ENCODE data around the gene LILRB3. TPM values are rescaled to one million over a fixed set of nuclear protein-coding genes. Genes with fewer than 3 reads are reported as not detected.
A peak's percentile ranks its signal among the peaks of the same experiment; 100 is the strongest.

Gene LILRB3
- total and polyA plus RNA-seq, 2 of the 4 experiments (the other 2 are of a cell fraction) = not detected

- H4K8ac ChIP-seq (ENCODE audit: low read depth in 2 of 2, low read length in 2 of 2) = peak overlapping the region in 1 of 2 experiments; percentile 50; a peak in 1 of 4 replicates
- BruUV-seq (replicated peaks) = no TSS peak
- H2AK5ac ChIP-seq (ENCODE audit: low read depth, low read length) = 0 out of 2 replicates have a peak overlapping the region, but pooled peaks have one; percentile 43
- H3K14ac ChIP-seq (replicated peaks; ENCODE audit: low read depth, low read length) = peak overlapping the region; percentile 50
- dilution Hi-C loops (cut with HindIII; ENCODE audit: low sequenced_read_pairs, unreplicated experiment) (no loop called here), intact Hi-C loops (cut with micrococcal nuclease) (loop anchor here (2.0 kb wide), 1 partner anchor 19 kb away; no protein-coding TSS in a partner anchor), in situ Hi-C loops (cut with MboI; ENCODE audit: low sequenced_read_pairs) (no loop called here)
- H3K9me1 ChIP-seq (ENCODE audit: insufficient read depth, low read length) = no peaks in the 10 kb centered on the region
- H3K4me3 ChIP-seq (ENCODE audit: insufficient read depth, low read depth, low read length) = peak overlapping the region; percentile 68
- DNase-seq (no peak), ATAC-seq (ENCODE audit: low read depth) (no peak)
- no peak overlapping the region for H2BK120ac ChIP-seq (ENCODE audit: low read depth, low read length)
- H4K20me1 ChIP-seq (ENCODE audit: insufficient read depth, low read length) = peaks cover 16% of the 10 kb centered on the region
- no peak overlapping the region; the same call in 1 of the 2 replicates for H4K91ac ChIP-seq (ENCODE audit: insufficient read depth, low read depth, low read length)
- no peak overlapping the region for H4K5ac ChIP-seq (ENCODE audit: low read depth, low read length)
- H3K4me2 ChIP-seq (ENCODE audit: low read depth, low read length) = peak overlapping the region; percentile 86
- H3K18ac ChIP-seq (ENCODE audit: low read depth, low read length) = no peak overlapping the region
- no peaks in the 10 kb centered on the region for H3K27me3 ChIP-seq (ENCODE audit: control insufficient read depth, insufficient read depth, low read length)
- ChIA-PET CTCF (no interaction called here), POLR2A (ENCODE audit: unreplicated experiment) (interaction anchor here (2.3 kb wide), 1 partner anchor 9 kb away, joined by 10 read pairs; the partner anchor contains the start of gene RPS9)
- no peak overlapping the region for H2BK20ac ChIP-seq (ENCODE audit: low read depth, low read length)
- peaks cover 7% of the 10 kb centered on the region for H3K36me3 ChIP-seq (ENCODE audit: control insufficient read depth, insufficient read depth, low read length)
- no peaks in the 10 kb centered on the region for H3K9me3 ChIP-seq (ENCODE audit: control insufficient read depth, insufficient read depth, low read length)
- H3K79me1 ChIP-seq (ENCODE audit: low read depth in 1 of 2, low read length in 2 of 2) = peaks cover 21 to 36% of the 10 kb centered on the region in 2 experiments; a peak in 3 of 4 replicates
- no peak for TF ChIP-seq BHLHE40 (IDR thresholded peaks at IDR 0.05; ENCODE audit: low read depth, low read length)
- TF ChIP-seq SMC3 (IDR thresholded peaks at IDR 0.05; ENCODE audit: low read depth, low read length) = no peak
- TF ChIP-seq RFX5 (IDR thresholded peaks at IDR 0.05; ENCODE audit: low read depth, low read length) = no peak
- TF ChIP-seq NFE2L2 (IDR thresholded peaks at IDR 0.05; ENCODE audit: low read depth, low read length) = no peak
- TF ChIP-seq FOS (IDR thresholded peaks at IDR 0.05; ENCODE audit: low read depth, low read length) = no peak
- peak overlapping the region; percentile 49 for H3K27ac ChIP-seq (ENCODE audit: insufficient read depth, low read length)
- peak overlapping the region; percentile 96 for H2AFZ ChIP-seq (replicated peaks; ENCODE audit: low read length, poor library complexity)
- H3K56ac ChIP-seq (ENCODE audit: extremely low read depth, insufficient read depth, low read length) = peak overlapping the region; percentile 16; the same call in 1 of the 2 replicates
- H3K9ac ChIP-seq (ENCODE audit: low read depth, low read length) = peak overlapping the region; percentile 80
- WGBS, 2 experiments (ENCODE audit: extremely low coverage in 2 of 2, insufficient read length in 1 of 2) = 40% methylated on average over 1 of the region's 19 CpGs; no CpG with 5 or more reads in 1 of the 2 experiments
- H3K4ac ChIP-seq (ENCODE audit: low read depth, low read length) = peak overlapping the region; percentile 25
- H3K4me1 ChIP-seq (ENCODE audit: control insufficient read depth, insufficient read depth, low read length) = peaks cover 5% of the 10 kb centered on the region
- peak overlapping the region; percentile 77 for H2AK9ac ChIP-seq (replicated peaks; ENCODE audit: low read depth, low read length, poor library complexity)
- peak overlapping the region; percentile 47 for H2BK5ac ChIP-seq (ENCODE audit: low read depth, low read length, poor library complexity, severe bottlenecking)
- H3K23ac ChIP-seq (ENCODE audit: low read depth, low read length) = peak overlapping the region; percentile 29; the same call in 1 of the 2 replicates
- H2BK15ac ChIP-seq (ENCODE audit: low read depth, low read length) = no peak overlapping the region
These were observed 30.9 kb downstream of the LILRB3 start for GRCh38 chr19:54191811-54192453.
